Heart left ventricle (tissue), 16 donors: ENCODE data around the gene SETBP1. TPM values are rescaled to one million over a fixed set of nuclear protein-coding genes. Genes with fewer than 3 reads are reported as not detected.

Experiments
- ATAC-seq, 4 donors: fragments of 200-7000 bp; cut with Tn5 transposase; one replicate each; pipeline ENCODE4 v1.9.1; 2020 to 2022; ENCODE audit warnings: moderate library complexity in 4 of 4, mild to moderate bottlenecking in 3 of 4, moderate number of reproducible peaks in 1 of 4
- DNase-seq, 5 donors: peaks; one replicate each; pipeline ENCODE4 v3.0.0-alpha.2; 2020
- H3K27ac ChIP-seq, 12 donors: fragments of 200-600 bp; sonication (generic) in 4 of 12; one replicate each; pipeline versions ENCODE4 v1.5.0 to v1.8.0; 2016 to 2022; ENCODE audit warnings: mild to moderate bottlenecking in 2 of 12
- H3K27me3 ChIP-seq, 9 donors: fragments of 200-600 bp; sonication (generic) in 2 of 9; one replicate each; pipeline versions ENCODE4 v1.5.1 to v1.8.0; 2016 to 2022; ENCODE audit warnings: mild to moderate bottlenecking in 3 of 9
- H3K36me3 ChIP-seq, 9 donors: fragments of 200-600 bp; sonication (generic) in 2 of 9; one replicate each; pipeline versions ENCODE4 v1.5.0 to v1.8.0; 2018 to 2022; ENCODE audit warnings: mild to moderate bottlenecking in 2 of 9
- H3K4me1 ChIP-seq, 12 donors: fragments of 200-600 bp; sonication (generic) in 4 of 12; one replicate each; pipeline versions ENCODE4 v1.5.0 to v1.8.0; 2016 to 2022; ENCODE audit warnings: mild to moderate bottlenecking in 3 of 12
- H3K4me3 ChIP-seq, 12 donors: fragments of 200-600 bp; sonication (generic) in 4 of 12; one replicate each; pipeline versions ENCODE4 v1.5.0 to v1.8.0; 2017 to 2022; ENCODE audit warnings: mild to moderate bottlenecking in 9 of 12, moderate library complexity in 4 of 12
- H3K9me3 ChIP-seq, 12 donors: fragments of 200-600 bp; sonication (generic) in 4 of 12; one replicate each; pipeline versions ENCODE4 v1.5.0 to v1.8.0; 2016 to 2022; ENCODE audit warnings: mild to moderate bottlenecking in 1 of 12
- CTCF ChIP-seq, 12 donors: fragments of 200-600 bp; sonication (generic) in 4 of 12; IDR thresholded peaks; one replicate each; pipeline versions ENCODE4 v1.5.0 to v1.8.0; 2018 to 2022; ENCODE audit warnings: antibody characterized with exemption in 12 of 12, mild to moderate bottlenecking in 5 of 12
- POLR2A ChIP-seq, 2 donors: fragments of 450-650 bp; IDR thresholded peaks; one replicate each; pipeline ENCODE4 v1.6.1; 2017; ENCODE audit warnings: antibody characterized with exemption in 2 of 2, mild to moderate bottlenecking in 2 of 2, moderate library complexity in 2 of 2
- WGBS, 4 donors: extraction: QIAGEN DNeasy Blood & Tissue Kit in 2 of 4; methylation state at CpG; one replicate each; pipeline versions ENCODE4 v1.1.5 to v1.1.7; 2013 to 2018; 5-methylcytosine and 5-hydroxymethylcytosine counted together
- intact Hi-C, 10 donors: fragments of 100-400 bp; cut with DNase I; formaldehyde crosslinking; loops; one replicate each; pipeline versions ENCODE4 v1.11.1 to v1.14.2; 2022
- polyA plus RNA-seq, 2 donors: library from polyadenylated mRNA; stranded (reverse); fragments of 200-250 nt; gene quantifications; one replicate each; pipeline ENCODE4 v1.2.3, GENCODE V29; 2013
- total RNA-seq, 9 donors: library from RNA; depleted of rRNA in 2 of 9; stranded (reverse); fragments of >200 nt in 2 of 9; fragmentation: NEBNext Ultra II Directional in 3 of 9; extraction: Animal tissue kit (Norgen Biotek cat#: 25700) in 3 of 9; gene quantifications; one replicate each; pipeline versions ENCODE4 v1.1.0 to v1.2.4, GENCODE V29; 2016 to 2023
- donor health status: ischemic (EF 13 %, LVEDD 7.1; RV severe dilation, severe dysfunction).
- donor health status: healthy with polysubstance abuse.
- donor health status: DM: no; HTN: yes; CAD: no.
- donor health status: DM: no; HTN: no; CAD: no.
- donor health status: ischemic (EF 25% LVEDD 6.9; RV normal size, moderate dysfunction).
- donor health status: ischemic (EF 25% LVEDD 5.7; RV mildly dilated, moderate dysfunction).
- donor health status: healthy.
- donor health status: DM: yes; HTN: yes; CAD: no.
- donor health status: ischemic (EF 35%, LVEDD 5.7; RV mildly dilated, moderate dysfunction).
- donor health status: nonischemic (EF 11% LVEDD 7.7; RV severe dilation, severe dysfunction).
- donor health status: DM: yes; HTN: yes; CAD: no.
- donor health status: PGD.
- donor health status: ischemic (EF 29% LVEDD 5.4; RV normal size, mild dysfunction).
- donor health status: nonischemic (EF 23%, LVEDD 6.1; RV moderate dilation, normal function).

The SETBP1 gene
- total and polyA plus RNA-seq, 11 donors, result 1.2 to 10.6 (median 5.5) TPM

- H3K4me3 ChIP-seq, result no peak overlapping the region
- no peaks in the 10 kb centered on the region for H3K27me3 ChIP-seq
- H3K4me1 ChIP-seq, result peaks cover 0 to 23% (median 2%) of the 10 kb centered on the region in 12 donors
- H3K27ac ChIP-seq, result no peak overlapping the region
- intact Hi-C loops, result loop anchor here in 3 of 10 donors (10.0 kb wide), 2 partner anchors 303 to 473 kb away; no protein-coding TSS in a partner anchor
- no peaks in the 10 kb centered on the region for H3K9me3 ChIP-seq
- DNase-seq (no peak), ATAC-seq (no peak)
- WGBS, 4 donors, result 90 to 96% (median 92%) methylated on average over 3 of the region's 3 CpGs
- no peaks in the 10 kb centered on the region for H3K36me3 ChIP-seq
- TF ChIP-seq POLR2A (IDR thresholded peaks at IDR 0.05) (no peak), CTCF (IDR thresholded peaks at IDR 0.05) (no peak)
Observed at GRCh38 chr18:44911773-44912172, 231.1 kb downstream of the SETBP1 start.

GRCh38 chr18:44912740-44913478, 232.2 kb downstream of the SETBP1 start:
- Histone ChIP-seq H3K4me1 (peaks cover 0 to 35% (median 12%) of the 10 kb centered on the region in 12 donors), H3K9me3 (no peaks in the 10 kb centered on the region), H3K27ac (no peak overlapping the region), H3K36me3 (no peaks in the 10 kb centered on the region), H3K27me3 (no peaks in the 10 kb centered on the region), H3K4me3 (no peak overlapping the region)
- intact Hi-C loops, result loop anchor here in 3 of 10 donors (10.0 kb wide), 2 partner anchors 302 to 472 kb away; no protein-coding TSS in a partner anchor
- DNase-seq (no peak), ATAC-seq (no peak)
- WGBS, 4 donors, result 88 to 93% (median 90%) methylated on average over 6 of the region's 6 CpGs
- TF ChIP-seq CTCF (IDR thresholded peaks at IDR 0.05), result no peak
- no peak for TF ChIP-seq POLR2A (IDR thresholded peaks at IDR 0.05)

- H3K4me3 ChIP-seq, result no peak overlapping the region
- H3K36me3 ChIP-seq, result no peaks in the 10 kb centered on the region
- ATAC-seq (no peak), DNase-seq (no peak)
- 94 to 98% (median 96%) methylated on average over 5 of the region's 5 CpGs for WGBS, 4 donors
- H3K27me3 ChIP-seq, result no peaks in the 10 kb centered on the region
- H3K9me3 ChIP-seq, result no peaks in the 10 kb centered on the region
- intact Hi-C loops, result loop anchor here in 3 of 10 donors (10.0 kb wide), 2 partner anchors 301 to 471 kb away; no protein-coding TSS in a partner anchor
- peaks cover 0 to 44% (median 16%) of the 10 kb centered on the region in 12 donors for H3K4me1 ChIP-seq
- no peak overlapping the region for H3K27ac ChIP-seq
- TF ChIP-seq CTCF (IDR thresholded peaks at IDR 0.05), result no peak
- no peak for TF ChIP-seq POLR2A (IDR thresholded peaks at IDR 0.05)
Observed at GRCh38 chr18:44914028-44914427, 233.3 kb downstream of the SETBP1 start.

- intact Hi-C loops, result loop anchor here in 3 of 10 donors (10.0 kb wide), 2 partner anchors 300 to 470 kb away; no protein-coding TSS in a partner anchor
- H3K27me3 ChIP-seq, result no peaks in the 10 kb centered on the region
- ATAC-seq (no peak), DNase-seq (no peak)
- 94 to 98% (median 96%) methylated on average over 2 of the region's 2 CpGs for WGBS, 4 donors
- no peaks in the 10 kb centered on the region for H3K36me3 ChIP-seq
- H3K9me3 ChIP-seq, result no peaks in the 10 kb centered on the region
- TF ChIP-seq POLR2A (IDR thresholded peaks at IDR 0.05), result no peak
- TF ChIP-seq CTCF (IDR thresholded peaks at IDR 0.05), result no peak
- no peak overlapping the region for H3K4me3 ChIP-seq
- H3K4me1 ChIP-seq, result peaks cover 0 to 34% (median 15%) of the 10 kb centered on the region in 12 donors
- peak overlapping the region in 1 of 12 donors; percentile 50 for H3K27ac ChIP-seq
Observed at GRCh38 chr18:44915213-44915612, 234.5 kb downstream of the SETBP1 start.
